H9 (cell line): ENCODE data around the gene PCSK2. TPM values are rescaled to one million over a fixed set of nuclear protein-coding genes. Genes with fewer than 3 reads are reported as not detected.

Source experiments
- DNase-seq: peaks from one replicate; pipeline ENCODE4 v3.0.0-alpha.2; 2017
- H2AFZ ChIP-seq: one replicate; pipeline ENCODE4 v1.6.1; 2013; ENCODE audit warnings: mild to moderate bottlenecking, low read length, control low read depth, moderate library complexity
- H2AK5ac ChIP-seq: 2 replicates; pipeline ENCODE4 v1.6.1; 2013; ENCODE audit warnings: low read length, control low read depth, mixed read lengths; ENCODE audit not compliant: insufficient read length
- H2BK120ac ChIP-seq: one replicate; pipeline ENCODE4 v1.6.1; 2013; ENCODE audit warnings: low read depth, mild to moderate bottlenecking, low read length, control low read depth, inconsistent platforms; ENCODE audit not compliant: poor library complexity, severe bottlenecking
- H2BK12ac ChIP-seq: 2 replicates; pipeline ENCODE4 v1.6.1; 2013; ENCODE audit warnings: low read length, control low read depth, mixed read lengths, low read depth; ENCODE audit not compliant: insufficient read length
- H2BK15ac ChIP-seq: 2 replicates; pipeline ENCODE4 v1.6.1; 2013; ENCODE audit warnings: low read depth, low read length, control low read depth
- H2BK20ac ChIP-seq: one replicate; pipeline ENCODE4 v1.6.1; 2013; ENCODE audit warnings: low read depth, mild to moderate bottlenecking, low read length, control low read depth, inconsistent platforms; ENCODE audit not compliant: poor library complexity, severe bottlenecking
- H2BK5ac ChIP-seq: 2 replicates; pipeline ENCODE4 v1.6.1; 2013; ENCODE audit warnings: low read length, control low read depth, mixed read lengths; ENCODE audit not compliant: insufficient read length
- H3K14ac ChIP-seq: 2 replicates; pipeline ENCODE4 v1.6.1; 2013; ENCODE audit warnings: low read length, control low read depth; ENCODE audit not compliant: insufficient read depth
- H3K18ac ChIP-seq: 2 replicates; pipeline ENCODE4 v1.6.1; 2013; ENCODE audit warnings: low read depth, mild to moderate bottlenecking, mixed read lengths, low read length, control low read depth; ENCODE audit not compliant: insufficient read length
- H3K23ac ChIP-seq: 2 replicates; pipeline ENCODE4 v1.6.1; 2013; ENCODE audit warnings: low read length, control low read depth, mixed read lengths, low read depth; ENCODE audit not compliant: insufficient read length
- H3K23me2 ChIP-seq: 2 replicates; pipeline ENCODE4 v1.6.1; 2013; ENCODE audit warnings: low read depth, mild to moderate bottlenecking, mixed read lengths, low read length, control low read depth; ENCODE audit not compliant: insufficient read length, poor library complexity, severe bottlenecking
- H3K27ac ChIP-seq: 2 replicates; pipeline ENCODE4 v1.5.1; 2013; ENCODE audit warnings: low read length, control low read depth, mixed read lengths, low read depth; ENCODE audit not compliant: insufficient read length
- H3K27me3 ChIP-seq: 2 replicates; pipeline ENCODE4 v1.6.1; 2013; ENCODE audit warnings: low read length, control low read depth, inconsistent platforms; ENCODE audit not compliant: insufficient read depth
- H3K4ac ChIP-seq: 2 replicates; pipeline ENCODE4 v1.6.1; 2013; ENCODE audit warnings: low read depth, mild to moderate bottlenecking, control low read depth, inconsistent platforms, low read length, moderate library complexity
- H3K4me1 ChIP-seq: 2 replicates; pipeline ENCODE4 v1.6.1; 2013; ENCODE audit warnings: low read length, control low read depth, inconsistent platforms; ENCODE audit not compliant: insufficient read depth
- H3K4me2 ChIP-seq: 2 replicates; pipeline ENCODE4 v1.6.1; 2013; ENCODE audit warnings: low read length, control low read depth, mixed read lengths; ENCODE audit not compliant: insufficient read length, insufficient read depth
- H3K56ac ChIP-seq: 2 replicates; pipeline ENCODE4 v1.6.1; 2013; ENCODE audit warnings: low read depth, mild to moderate bottlenecking, mixed read lengths, low read length, control low read depth; ENCODE audit not compliant: insufficient read length
- H3K79me1 ChIP-seq: 2 replicates; pipeline ENCODE4 v1.6.1; 2013; ENCODE audit warnings: low read depth, mild to moderate bottlenecking, moderate library complexity, low read length, control low read depth, inconsistent platforms; ENCODE audit not compliant: insufficient read depth, poor library complexity, severe bottlenecking
- H3K79me2 ChIP-seq: 2 replicates; pipeline ENCODE4 v1.6.1; 2013; ENCODE audit warnings: low read length, control low read depth, inconsistent platforms; ENCODE audit not compliant: insufficient read depth
- H3K9ac ChIP-seq: 2 replicates; pipeline ENCODE4 v1.6.1; 2013; ENCODE audit warnings: low read length, control low read depth, mixed read lengths; ENCODE audit not compliant: insufficient read length; ENCODE audit errors: extremely low read depth
- H3K9me3 ChIP-seq: one replicate; pipeline ENCODE4 v1.6.1; 2013; ENCODE audit warnings: low read depth, low read length, inconsistent platforms; ENCODE audit not compliant: control insufficient read depth
- H3T11ph ChIP-seq: one replicate; pipeline ENCODE4 v1.6.1; 2013; ENCODE audit warnings: mild to moderate bottlenecking, low read length, control low read depth, inconsistent platforms
- H4K20me1 ChIP-seq: one replicate; pipeline ENCODE4 v1.6.1; 2013; ENCODE audit not compliant: control insufficient read depth, insufficient read length, insufficient read depth
- H4K5ac ChIP-seq: 2 replicates; pipeline ENCODE4 v1.6.1; 2013; ENCODE audit warnings: low read depth, mild to moderate bottlenecking, mixed read lengths, low read length, control low read depth; ENCODE audit not compliant: insufficient read length
- H4K8ac ChIP-seq: replicated peaks from 2 replicates; pipeline ENCODE4 v1.6.1; 2013; ENCODE audit warnings: low read length, control low read depth, mixed read lengths, low read depth; ENCODE audit not compliant: insufficient read length
- H4K91ac ChIP-seq: 2 replicates; pipeline ENCODE4 v1.6.1; 2013; ENCODE audit warnings: low read depth, mild to moderate bottlenecking, moderate library complexity, mixed read lengths, low read length, control low read depth; ENCODE audit not compliant: insufficient read length
- H3K27ac Mint-ChIP-seq, 3 experiments: 2 replicates in 2 of 3; 3 replicates in 1 of 3; pipeline ENCODE4 v1.8.0; 2020 to 2021; ENCODE audit warnings: mixed read lengths in 3 of 3, mild to moderate bottlenecking in 1 of 3, moderate library complexity in 1 of 3
- H3K27me3 Mint-ChIP-seq: 2 replicates; pipeline ENCODE4 v1.8.0; 2021; ENCODE audit warnings: low read depth, mild to moderate bottlenecking, moderate library complexity, mixed read lengths
- H3K36me3 Mint-ChIP-seq, 3 experiments: 2 replicates in 2 of 3; 3 replicates in 1 of 3; pipeline ENCODE4 v1.8.0; 2020 to 2021; ENCODE audit warnings: low read depth in 3 of 3, mixed read lengths in 3 of 3; ENCODE audit not compliant: insufficient read depth in 1 of 3
- H3K4me1 Mint-ChIP-seq, 2 experiments: 2 replicates each; pipeline ENCODE4 v1.8.0; 2020; ENCODE audit warnings: mixed read lengths in 2 of 2
- H3K4me3 Mint-ChIP-seq, 2 experiments: 2 replicates in 1 of 2; 3 replicates in 1 of 2; pipeline ENCODE4 v1.8.0; 2020 to 2021; ENCODE audit warnings: mild to moderate bottlenecking in 2 of 2, mixed read lengths in 2 of 2, moderate library complexity in 1 of 2
- H3K9me3 Mint-ChIP-seq, 2 experiments: 2 replicates in 1 of 2; 3 replicates in 1 of 2; pipeline ENCODE4 v1.8.0; 2020; ENCODE audit warnings: mild to moderate bottlenecking in 2 of 2, mixed read lengths in 2 of 2, moderate library complexity in 1 of 2
- WGBS: extraction: QIAGEN DNeasy Blood & Tissue Kit; methylation state at CpG from one replicate; pipeline ENCODE4 v1.1.7; 2013; ENCODE audit warnings: missing lambda C conversion rate, low lambda C conversion rate, mixed read lengths; ENCODE audit not compliant: insufficient read length; ENCODE audit errors: extremely low coverage; 5-methylcytosine and 5-hydroxymethylcytosine counted together
- total RNA-seq: library from RNA; stranded (reverse); gene quantifications from 2 replicates; pipeline ENCODE4 v1.2.1, GENCODE V29; 2021
- TF ChIP-seq, protein P1 (sequence below): fragments of 200-600 bp; sonication (generic); conservative IDR thresholded peaks from 3 replicates; pipeline ENCODE4 v1.8.0; 2021; ENCODE audit warnings: antibody characterized with exemption, mild to moderate bottlenecking

The PCSK2 gene
- total RNA-seq, 1 experiment from 2014 or later = 2.8 TPM

DNA sequence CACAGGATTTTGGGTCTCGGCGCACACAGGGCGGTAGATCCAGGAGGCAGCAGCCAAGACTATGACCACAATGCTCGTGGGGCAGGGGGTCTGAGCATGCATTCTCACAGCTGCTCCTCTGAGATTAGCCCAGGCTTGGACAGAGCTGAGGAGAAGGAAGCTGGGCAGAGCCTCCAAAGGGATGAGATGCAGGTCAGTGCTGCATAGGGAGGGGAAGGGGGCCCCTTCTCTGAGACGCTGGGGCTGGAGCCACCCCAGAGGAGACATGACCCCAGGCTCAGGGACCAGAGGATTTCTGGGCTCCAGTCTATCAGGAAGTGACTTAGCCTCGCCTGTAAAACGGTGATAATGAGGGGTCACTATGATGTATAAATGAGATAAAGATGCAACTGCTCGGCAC, 210.4 kb downstream of the PCSK2 start:
- no peak overlapping the region for H3K27ac ChIP-seq
- peaks cover 2% of the 10 kb centered on the region for H3K27me3 Mint-ChIP-seq

More for the DNA sequence above, 210.4 kb downstream of the PCSK2 start:
- H3K27ac Mint-ChIP-seq = peak overlapping the region in 1 of 3 experiments; percentile 62; a peak in 1 of 7 replicates
- Histone ChIP-seq H3K9me3 (no peaks in the 10 kb centered on the region), H2BK20ac (no peak overlapping the region), H3K79me1 (no peaks in the 10 kb centered on the region), H4K20me1 (no peaks in the 10 kb centered on the region), H2BK5ac (no peak overlapping the region), H2AFZ (no peak overlapping the region), H3K56ac (no peak overlapping the region), H3K9ac (no peak overlapping the region), H3K23me2 (no peaks in the 10 kb centered on the region), H3T11ph (no peak overlapping the region), H3K23ac (no peak overlapping the region), H4K8ac (no peak overlapping the region), H2BK15ac (no peak overlapping the region), H2BK120ac (no peak overlapping the region), H4K91ac (no peak overlapping the region), H2BK12ac (no peak overlapping the region), H2AK5ac (no peak overlapping the region), H3K18ac (no peak overlapping the region), H4K5ac (no peak overlapping the region), H3K14ac (no peak overlapping the region), H3K4me1 (no peaks in the 10 kb centered on the region), H3K4me2 (no peak overlapping the region), H3K27me3 (no peaks in the 10 kb centered on the region), H3K4ac (no peak overlapping the region), H3K79me2 (no peaks in the 10 kb centered on the region)
- peaks cover 7 to 8% of the 10 kb centered on the region in 2 experiments; a peak in 3 of 4 replicates for H3K4me1 Mint-ChIP-seq
- TF ChIP-seq, protein P1, sequence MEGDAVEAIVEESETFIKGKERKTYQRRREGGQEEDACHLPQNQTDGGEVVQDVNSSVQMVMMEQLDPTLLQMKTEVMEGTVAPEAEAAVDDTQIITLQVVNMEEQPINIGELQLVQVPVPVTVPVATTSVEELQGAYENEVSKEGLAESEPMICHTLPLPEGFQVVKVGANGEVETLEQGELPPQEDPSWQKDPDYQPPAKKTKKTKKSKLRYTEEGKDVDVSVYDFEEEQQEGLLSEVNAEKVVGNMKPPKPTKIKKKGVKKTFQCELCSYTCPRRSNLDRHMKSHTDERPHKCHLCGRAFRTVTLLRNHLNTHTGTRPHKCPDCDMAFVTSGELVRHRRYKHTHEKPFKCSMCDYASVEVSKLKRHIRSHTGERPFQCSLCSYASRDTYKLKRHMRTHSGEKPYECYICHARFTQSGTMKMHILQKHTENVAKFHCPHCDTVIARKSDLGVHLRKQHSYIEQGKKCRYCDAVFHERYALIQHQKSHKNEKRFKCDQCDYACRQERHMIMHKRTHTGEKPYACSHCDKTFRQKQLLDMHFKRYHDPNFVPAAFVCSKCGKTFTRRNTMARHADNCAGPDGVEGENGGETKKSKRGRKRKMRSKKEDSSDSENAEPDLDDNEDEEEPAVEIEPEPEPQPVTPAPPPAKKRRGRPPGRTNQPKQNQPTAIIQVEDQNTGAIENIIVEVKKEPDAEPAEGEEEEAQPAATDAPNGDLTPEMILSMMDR = no peak
- DNase-seq = no peak
- WGBS = no CpG with 5 or more reads among the region's 8 CpGs
- H3K36me3 Mint-ChIP-seq = no peaks in the 10 kb centered on the region
- H3K4me3 Mint-ChIP-seq = no peak overlapping the region
- peaks cover 0 to 3% of the 10 kb centered on the region in 2 experiments; a peak in 1 of 5 replicates for H3K9me3 Mint-ChIP-seq
